ENCODE results near the gene DPYSL5. TPM values are rescaled to one million over a fixed set of nuclear protein-coding genes. Genes with fewer than 3 reads are reported as not detected.

The DPYSL5 gene
- total and polyA plus RNA-seq, 2 donors (not counting 3 experiments of a cell fraction or from before 2014, with no cell fraction given): not detected

DNA sequence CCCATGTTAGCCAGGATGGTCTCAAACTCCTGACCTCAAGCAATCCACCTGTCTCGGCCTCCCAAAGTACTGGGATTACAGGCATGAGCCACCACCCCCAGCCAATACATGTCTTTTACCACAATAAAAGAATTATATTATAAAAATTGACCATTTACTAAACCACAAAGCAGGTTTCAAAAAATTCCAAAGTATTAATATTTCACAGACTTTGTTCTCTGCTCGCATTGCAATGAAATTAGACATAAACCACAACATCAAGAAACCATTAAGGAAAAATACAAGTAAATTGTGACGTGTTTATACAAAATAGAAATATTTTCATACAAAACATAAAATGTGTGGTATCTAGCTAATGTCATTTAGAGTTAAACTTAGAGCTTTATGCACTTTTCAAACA is 109.1 kb downstream of the DPYSL5 start:
- TF ChIP-seq MYC (IDR thresholded peaks at IDR 0.05; ENCODE audit: low read depth, low read length) (no peak), FOS (IDR thresholded peaks at IDR 0.05; ENCODE audit: borderline replicate concordance, insufficient read depth, low read length) (no peak), GATA2 (IDR thresholded peaks at IDR 0.05; ENCODE audit: insufficient read depth, insufficient read length, low read depth, low read length) (no peak), POLR2AphosphoS5 (IDR thresholded peaks at IDR 0.05; ENCODE audit: insufficient read depth, low read depth, low read length) (no peak), JUN (IDR thresholded peaks at IDR 0.05; ENCODE audit: borderline replicate concordance, insufficient read depth, insufficient read length, low read depth) (no peak), POLR2A (IDR thresholded peaks at IDR 0.05; ENCODE audit: low read depth, low read length) (no peak), EZH2 (IDR thresholded peaks at IDR 0.05; ENCODE audit: borderline replicate concordance, low read depth, low read length, severe bottlenecking) (no peak)
- TF ChIP-seq, protein P1, sequence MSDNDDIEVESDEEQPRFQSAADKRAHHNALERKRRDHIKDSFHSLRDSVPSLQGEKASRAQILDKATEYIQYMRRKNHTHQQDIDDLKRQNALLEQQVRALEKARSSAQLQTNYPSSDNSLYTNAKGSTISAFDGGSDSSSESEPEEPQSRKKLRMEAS (IDR thresholded peaks at IDR 0.05; ENCODE audit: insufficient read depth, insufficient read length): no peak
- TF ChIP-seq, protein P2, sequence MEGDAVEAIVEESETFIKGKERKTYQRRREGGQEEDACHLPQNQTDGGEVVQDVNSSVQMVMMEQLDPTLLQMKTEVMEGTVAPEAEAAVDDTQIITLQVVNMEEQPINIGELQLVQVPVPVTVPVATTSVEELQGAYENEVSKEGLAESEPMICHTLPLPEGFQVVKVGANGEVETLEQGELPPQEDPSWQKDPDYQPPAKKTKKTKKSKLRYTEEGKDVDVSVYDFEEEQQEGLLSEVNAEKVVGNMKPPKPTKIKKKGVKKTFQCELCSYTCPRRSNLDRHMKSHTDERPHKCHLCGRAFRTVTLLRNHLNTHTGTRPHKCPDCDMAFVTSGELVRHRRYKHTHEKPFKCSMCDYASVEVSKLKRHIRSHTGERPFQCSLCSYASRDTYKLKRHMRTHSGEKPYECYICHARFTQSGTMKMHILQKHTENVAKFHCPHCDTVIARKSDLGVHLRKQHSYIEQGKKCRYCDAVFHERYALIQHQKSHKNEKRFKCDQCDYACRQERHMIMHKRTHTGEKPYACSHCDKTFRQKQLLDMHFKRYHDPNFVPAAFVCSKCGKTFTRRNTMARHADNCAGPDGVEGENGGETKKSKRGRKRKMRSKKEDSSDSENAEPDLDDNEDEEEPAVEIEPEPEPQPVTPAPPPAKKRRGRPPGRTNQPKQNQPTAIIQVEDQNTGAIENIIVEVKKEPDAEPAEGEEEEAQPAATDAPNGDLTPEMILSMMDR (IDR thresholded peaks at IDR 0.05; ENCODE audit: extremely low read depth in 1 of 2, insufficient read depth in 1 of 2, low read depth in 1 of 2, low read length in 2 of 2): no peak
- DNase-seq (ENCODE audit: low read depth, low spot score) (no peak), FAIRE-seq (no peak)
- Histone ChIP-seq H3K4me1 (ENCODE audit: control insufficient read depth, extremely low read depth, insufficient read depth, low read length) (no peaks in the 10 kb centered on the region), H3K9ac (replicated peaks; ENCODE audit: extremely low read depth, insufficient read depth, low read length) (no peak overlapping the region), H3K27ac (ENCODE audit: insufficient read depth, low read depth, low read length) (no peak overlapping the region), H3K79me2 (ENCODE audit: control insufficient read depth, insufficient read depth, low read length) (no peaks in the 10 kb centered on the region), H3K36me3 (ENCODE audit: control insufficient read depth in 2 of 2, extremely low read depth in 1 of 2, insufficient read depth in 2 of 2, low read length in 2 of 2) (no peaks in the 10 kb centered on the region), H4K20me1 (replicated peaks; ENCODE audit: control insufficient read depth, extremely low read depth, insufficient read depth, low read length) (no peaks in the 10 kb centered on the region), H2AFZ (ENCODE audit: low read depth, low read length) (no peak overlapping the region), H3K4me2 (ENCODE audit: insufficient read depth, low read length) (no peak overlapping the region), H3K9me3 (replicated peaks; ENCODE audit: control insufficient read depth, insufficient read depth, low read length) (no peaks in the 10 kb centered on the region), H3K27me3 (ENCODE audit: control insufficient read depth in 2 of 2, insufficient read depth in 2 of 2, low read length in 2 of 2) (peaks cover 24 to 39% of the 10 kb centered on the region in 2 experiments), H3K4me3 (replicated peaks in 1 of 3; ENCODE audit: insufficient read depth in 1 of 3, low read depth in 1 of 3, low read length in 3 of 3) (no peak overlapping the region), H3K9me1 (replicated peaks; ENCODE audit: control insufficient read depth, extremely low read depth, insufficient read depth, low read length) (no peaks in the 10 kb centered on the region)
- CTCF ChIA-PET: interaction anchor here (1.0 to 1.3 kb wide), 3 partner anchors 14 to 111 kb away, joined by 4 to 8 read pairs (median 4); no protein-coding TSS in a partner anchor
- no TSS peak for BruUV-seq (replicated peaks)
- dilution Hi-C loops (cut with MboI; ENCODE audit: extremely low pct_ligation_motif_present, low sequenced_read_pairs): no loop called here
- POLR2A ChIA-PET: no interaction called here
- intact Hi-C loops (cut with micrococcal nuclease): no loop called here
